Measurements from ENCODE around the gene GLOD5.

DNA sequence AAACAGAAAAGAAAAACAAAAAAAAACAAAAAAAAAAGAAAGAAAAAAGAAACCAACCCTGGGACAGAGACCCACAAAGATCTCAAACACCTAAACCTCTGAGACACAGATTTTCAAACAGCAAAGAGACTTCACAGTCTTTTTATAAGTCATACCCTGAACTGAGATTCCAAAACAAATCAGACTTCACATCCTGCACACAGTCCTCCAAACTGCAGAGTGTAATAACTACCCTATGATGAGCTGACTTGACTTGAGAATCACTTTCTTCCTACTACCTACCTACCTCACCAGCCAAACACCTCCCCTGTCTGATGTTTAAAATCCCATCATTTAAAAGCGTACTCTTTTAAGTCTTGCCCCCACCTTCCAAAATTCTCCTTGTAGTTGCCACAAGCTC is 25.2 kb upstream of the GLOD5 start:
- TF ChIP-seq, protein P1, sequence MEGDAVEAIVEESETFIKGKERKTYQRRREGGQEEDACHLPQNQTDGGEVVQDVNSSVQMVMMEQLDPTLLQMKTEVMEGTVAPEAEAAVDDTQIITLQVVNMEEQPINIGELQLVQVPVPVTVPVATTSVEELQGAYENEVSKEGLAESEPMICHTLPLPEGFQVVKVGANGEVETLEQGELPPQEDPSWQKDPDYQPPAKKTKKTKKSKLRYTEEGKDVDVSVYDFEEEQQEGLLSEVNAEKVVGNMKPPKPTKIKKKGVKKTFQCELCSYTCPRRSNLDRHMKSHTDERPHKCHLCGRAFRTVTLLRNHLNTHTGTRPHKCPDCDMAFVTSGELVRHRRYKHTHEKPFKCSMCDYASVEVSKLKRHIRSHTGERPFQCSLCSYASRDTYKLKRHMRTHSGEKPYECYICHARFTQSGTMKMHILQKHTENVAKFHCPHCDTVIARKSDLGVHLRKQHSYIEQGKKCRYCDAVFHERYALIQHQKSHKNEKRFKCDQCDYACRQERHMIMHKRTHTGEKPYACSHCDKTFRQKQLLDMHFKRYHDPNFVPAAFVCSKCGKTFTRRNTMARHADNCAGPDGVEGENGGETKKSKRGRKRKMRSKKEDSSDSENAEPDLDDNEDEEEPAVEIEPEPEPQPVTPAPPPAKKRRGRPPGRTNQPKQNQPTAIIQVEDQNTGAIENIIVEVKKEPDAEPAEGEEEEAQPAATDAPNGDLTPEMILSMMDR (IDR thresholded peaks at IDR 0.05) = no peak
- TF ChIP-seq POLR2A (IDR thresholded peaks at IDR 0.05) = no peak

Measured in thyroid gland (tissue), 4 donors.